ENCODE results near the gene ATXN1.
"Not testable (repeated sequence)": the region's sequence is repeated elsewhere in the genome, so short reads cannot be mapped to it uniquely, and the experiment has no call there.

Gene ATXN1

DNA sequence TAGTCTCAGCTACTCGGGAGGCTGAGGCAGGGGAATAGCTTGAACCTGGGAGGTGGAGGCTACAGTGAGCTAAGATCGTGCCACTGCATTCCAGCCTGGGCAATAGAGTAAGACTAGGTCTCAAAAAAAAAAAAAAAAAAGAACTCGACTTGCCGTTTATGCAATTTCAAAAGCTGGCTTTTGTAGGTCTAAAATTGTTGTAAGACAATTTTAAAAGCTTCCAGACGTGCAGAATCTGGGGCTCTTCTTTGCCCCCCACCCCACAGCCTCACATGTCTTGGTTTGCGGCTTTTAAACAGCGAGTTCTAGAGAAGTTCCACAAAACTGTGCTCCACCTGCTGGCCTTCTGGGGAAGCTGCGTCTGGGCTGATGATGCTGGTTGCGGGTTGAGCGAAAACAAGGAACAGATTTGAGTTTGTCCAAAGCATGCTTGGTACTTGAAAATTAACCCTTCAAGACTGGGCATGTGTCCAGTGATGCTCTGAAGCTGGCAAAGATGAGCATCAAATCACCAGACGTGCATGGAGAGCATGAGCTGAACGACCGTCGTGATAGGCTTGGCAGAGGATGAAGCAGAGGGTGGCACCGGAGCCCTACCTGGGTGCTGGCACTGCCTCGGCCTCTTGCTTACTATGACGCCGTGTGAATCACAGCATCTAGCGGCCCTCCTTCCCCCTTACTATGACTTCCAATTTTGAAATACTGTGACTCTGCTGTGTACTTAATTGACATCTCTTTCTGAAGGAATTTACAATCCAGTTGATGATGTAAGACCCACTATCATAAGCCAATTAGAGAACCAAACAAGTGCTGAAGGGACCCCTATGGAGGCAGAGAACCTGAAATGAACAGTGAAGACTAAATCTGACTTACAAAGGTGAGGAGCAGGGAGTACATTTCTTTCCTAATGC is 351.5 kb downstream of the ATXN1 start:
- Histone ChIP-seq H3K4me1 (peaks cover 12% of the 10 kb centered on the region), H3K4me2 (no peak overlapping the region), H3K27me3 (no peaks in the 10 kb centered on the region), H3K27ac (no peak overlapping the region), H3K9me3 (no peaks in the 10 kb centered on the region), H3K9ac (no peak overlapping the region), H3K4me3 (no peak overlapping the region), H3K36me3 (no peaks in the 10 kb centered on the region), H4K20me1 (no peaks in the 10 kb centered on the region)
- TF ChIP-seq Cebpa-rat (IDR thresholded peaks at IDR 0.05): no peak

DNA sequence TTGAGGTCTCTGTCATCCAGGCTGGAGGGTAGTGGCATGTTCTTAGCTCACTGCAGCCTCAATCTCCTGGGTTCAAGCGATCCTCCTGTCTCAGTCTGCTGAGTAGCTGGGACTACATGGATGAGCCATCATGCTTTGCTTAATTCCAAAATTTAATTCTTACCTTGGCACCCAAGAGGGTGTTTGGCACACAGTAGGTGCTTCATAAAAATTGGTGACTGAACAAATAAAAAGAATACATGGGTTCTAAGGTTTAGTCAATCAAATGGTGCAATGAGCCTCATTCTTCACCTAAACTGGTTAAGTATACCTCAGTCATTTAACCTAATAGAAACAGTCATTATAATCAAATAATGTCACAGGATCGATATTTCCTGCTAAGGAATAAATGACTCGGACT is 352.5 kb downstream of the ATXN1 start:
- H3K4me2 ChIP-seq: no peak overlapping the region
- H3K4me3 ChIP-seq: no peak overlapping the region
- H3K36me3 ChIP-seq: no peaks in the 10 kb centered on the region
- H4K20me1 ChIP-seq: no peaks in the 10 kb centered on the region
- peaks cover 16% of the 10 kb centered on the region for H3K4me1 ChIP-seq
- H3K27me3 ChIP-seq: no peaks in the 10 kb centered on the region
- no peak overlapping the region for H3K9ac ChIP-seq
- TF ChIP-seq Cebpa-rat (IDR thresholded peaks at IDR 0.05): no peak
- no peaks in the 10 kb centered on the region for H3K9me3 ChIP-seq
- H3K27ac ChIP-seq: no peak overlapping the region

DNA sequence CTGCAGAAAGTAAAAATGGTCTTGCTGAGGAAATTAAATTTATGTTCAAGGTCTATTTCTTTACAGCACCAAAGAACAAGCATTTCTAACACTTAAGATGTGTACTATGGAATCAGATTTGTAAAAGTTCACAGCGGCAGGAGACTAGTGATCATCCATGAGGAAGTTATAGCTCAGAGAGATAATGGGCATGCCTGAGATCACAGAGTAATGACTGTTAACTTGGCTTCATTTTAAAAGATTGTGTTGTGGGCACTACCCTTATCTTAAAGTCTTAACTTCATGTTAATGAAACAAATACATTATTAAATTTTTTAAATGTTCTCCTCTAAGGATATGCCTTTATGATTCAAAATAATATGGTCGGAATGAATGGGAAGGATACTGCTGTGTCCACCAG is 354.3 kb downstream of the ATXN1 start:
- no peak overlapping the region for H3K4me2 ChIP-seq
- H4K20me1 ChIP-seq: no peaks in the 10 kb centered on the region
- TF ChIP-seq Cebpa-rat (IDR thresholded peaks at IDR 0.05): no peak
- H3K9ac ChIP-seq: no peak overlapping the region
- peaks cover 4% of the 10 kb centered on the region; the same call in 1 of the 2 replicates for H3K4me1 ChIP-seq
- H3K9me3 ChIP-seq: peaks cover under 1% of the 10 kb centered on the region; the same call in 1 of the 2 replicates
- H3K27me3 ChIP-seq: no peaks in the 10 kb centered on the region
- no peak overlapping the region for H3K4me3 ChIP-seq
- H3K36me3 ChIP-seq: no peaks in the 10 kb centered on the region
- no peak overlapping the region for H3K27ac ChIP-seq

DNA sequence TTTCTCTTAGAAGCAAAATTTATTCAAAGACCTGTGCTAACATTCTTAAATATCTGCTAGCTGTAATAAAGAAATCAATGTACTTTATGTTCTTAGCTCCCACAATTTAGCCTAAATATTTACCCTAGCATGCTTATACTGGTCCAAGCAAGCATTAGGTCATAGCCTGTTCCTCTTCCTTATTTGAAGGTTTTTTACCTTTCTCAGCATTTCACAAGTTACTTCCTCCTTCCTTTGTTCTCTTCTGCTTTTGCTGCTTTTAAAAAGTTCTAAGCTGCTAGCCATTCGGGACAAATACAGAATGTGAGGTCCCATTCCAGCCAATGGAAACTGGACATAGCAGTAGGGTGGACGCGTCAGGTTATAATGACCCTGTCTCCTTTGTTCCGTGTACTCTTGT is 354.7 kb downstream of the ATXN1 start:
- H3K4me3 ChIP-seq, H3K4me2 ChIP-seq, H3K9ac ChIP-seq, H3K27ac ChIP-seq, H3K9me3 ChIP-seq, H3K36me3 ChIP-seq, H3K4me1 ChIP-seq, H4K20me1 ChIP-seq, H3K27me3 ChIP-seq: not testable (repeated sequence)

DNA sequence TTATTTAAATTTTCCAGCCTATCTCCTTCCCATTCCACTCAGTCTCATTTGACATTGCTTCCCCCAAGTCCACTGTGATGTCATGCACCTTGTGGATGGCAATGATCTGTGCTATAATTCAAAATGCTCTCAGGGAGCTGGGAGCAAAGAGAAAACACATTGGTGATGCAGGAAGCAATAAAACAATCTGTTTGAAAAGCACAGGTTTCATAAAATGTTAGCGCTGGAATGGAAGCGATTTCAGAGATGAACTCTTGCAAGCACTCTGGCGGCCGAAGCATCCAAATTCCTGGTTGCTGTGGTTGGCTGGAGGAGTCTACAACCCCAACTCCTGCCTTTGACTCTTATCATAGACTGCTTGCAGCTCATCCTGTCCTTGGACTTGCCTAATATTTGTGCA is 355.9 kb downstream of the ATXN1 start:
- no peaks in the 10 kb centered on the region for H3K27me3 ChIP-seq
- no peak for TF ChIP-seq Cebpa-rat (IDR thresholded peaks at IDR 0.05)
- H3K36me3 ChIP-seq: no peaks in the 10 kb centered on the region
- H3K4me3 ChIP-seq: no peak overlapping the region
- no peak overlapping the region for H3K9ac ChIP-seq
- H3K9me3 ChIP-seq: peaks cover 5% of the 10 kb centered on the region; the same call in 1 of the 2 replicates
- no peak overlapping the region for H3K4me2 ChIP-seq
- peaks cover 4% of the 10 kb centered on the region; the same call in 1 of the 2 replicates for H3K4me1 ChIP-seq
- no peak overlapping the region for H3K27ac ChIP-seq
- H4K20me1 ChIP-seq: no peaks in the 10 kb centered on the region

DNA sequence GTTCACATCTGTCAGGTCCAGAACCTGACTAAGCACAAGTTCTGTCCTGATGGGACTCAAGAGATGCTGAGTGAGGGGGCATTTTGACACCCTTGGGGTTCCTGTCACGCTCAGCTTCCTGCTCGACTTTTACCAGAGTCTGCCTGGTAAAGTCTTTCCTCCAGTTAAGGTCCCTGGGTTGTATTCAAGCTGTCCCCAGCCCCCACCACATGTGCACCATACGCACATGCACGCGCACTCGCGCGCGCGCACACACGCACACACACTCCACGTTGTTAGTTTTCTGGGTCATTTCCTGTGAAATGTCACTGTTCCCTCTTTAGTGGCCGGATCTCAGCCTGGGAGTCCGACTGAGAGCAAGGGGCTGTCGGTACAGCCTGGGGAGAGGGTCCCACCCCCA is 356.8 kb downstream of the ATXN1 start:
- Histone ChIP-seq H4K20me1 (no peaks in the 10 kb centered on the region), H3K9ac (no peak overlapping the region)

DNA sequence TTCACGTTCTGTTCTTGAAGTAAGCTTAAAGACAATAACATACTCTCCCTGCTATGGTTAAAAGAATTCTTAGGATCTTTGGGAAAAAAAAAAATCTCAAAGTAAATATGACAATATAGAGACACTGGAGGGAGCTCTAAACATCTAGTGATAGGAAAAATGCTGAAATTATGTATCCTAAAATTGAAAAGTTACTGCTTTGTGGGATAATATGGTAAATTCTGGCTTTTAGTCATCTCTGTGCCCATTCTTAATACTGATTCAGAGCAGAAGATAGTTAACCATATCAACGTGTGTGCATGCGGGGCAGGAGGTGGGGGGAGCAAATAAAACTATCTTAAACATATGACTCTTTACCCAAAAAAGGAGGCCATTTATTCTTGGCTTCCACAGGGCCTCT is 357.4 kb downstream of the ATXN1 start:
- Histone ChIP-seq H4K20me1 (no peaks in the 10 kb centered on the region), H3K4me1 (peaks cover 4% of the 10 kb centered on the region; the same call in 1 of the 2 replicates), H3K4me3 (no peak overlapping the region), H3K27me3 (no peaks in the 10 kb centered on the region), H3K36me3 (no peaks in the 10 kb centered on the region), H3K4me2 (no peak overlapping the region), H3K9me3 (peaks cover 5% of the 10 kb centered on the region; the same call in 1 of the 2 replicates), H3K27ac (no peak overlapping the region), H3K9ac (no peak overlapping the region)
- TF ChIP-seq Cebpa-rat (IDR thresholded peaks at IDR 0.05): no peak

More for the DNA sequence above, 356.8 kb downstream of the ATXN1 start:
- no peaks in the 10 kb centered on the region for H3K27me3 ChIP-seq
- TF ChIP-seq Cebpa-rat (IDR thresholded peaks at IDR 0.05): no peak
- H3K4me2 ChIP-seq: no peak overlapping the region
- no peak overlapping the region for H3K27ac ChIP-seq
- H3K36me3 ChIP-seq: no peaks in the 10 kb centered on the region
- peaks cover 5% of the 10 kb centered on the region; the same call in 1 of the 2 replicates for H3K9me3 ChIP-seq
- H3K4me3 ChIP-seq: no peak overlapping the region
- peaks cover 4% of the 10 kb centered on the region; the same call in 1 of the 2 replicates for H3K4me1 ChIP-seq

DNA sequence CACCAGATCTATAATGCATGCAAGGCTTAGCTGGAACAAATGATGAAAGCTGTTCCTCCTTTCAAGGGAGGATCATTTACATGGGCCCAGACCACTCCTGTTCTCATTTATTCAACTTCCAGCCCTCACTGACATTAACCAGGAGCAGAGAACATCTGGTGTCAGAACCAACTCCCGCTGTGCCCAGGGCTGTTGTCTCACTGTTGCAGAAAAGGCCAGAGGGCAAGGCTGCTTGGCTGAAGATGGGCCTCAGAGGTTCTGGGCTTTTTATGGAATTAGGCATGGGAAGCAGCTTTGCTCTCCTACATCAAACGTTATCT is 358.7 kb downstream of the ATXN1 start:
- H3K27me3 ChIP-seq: no peaks in the 10 kb centered on the region
- H3K27ac ChIP-seq: no peak overlapping the region
- no peak for TF ChIP-seq Cebpa-rat (IDR thresholded peaks at IDR 0.05)
- no peak overlapping the region for H3K4me3 ChIP-seq
- H3K9ac ChIP-seq: no peak overlapping the region
- no peaks in the 10 kb centered on the region for H4K20me1 ChIP-seq
- no peak overlapping the region for H3K4me2 ChIP-seq
- H3K9me3 ChIP-seq: peaks cover 5% of the 10 kb centered on the region; the same call in 1 of the 2 replicates
- H3K36me3 ChIP-seq: no peaks in the 10 kb centered on the region
- H3K4me1 ChIP-seq: peaks cover 4% of the 10 kb centered on the region; the same call in 1 of the 2 replicates

DNA sequence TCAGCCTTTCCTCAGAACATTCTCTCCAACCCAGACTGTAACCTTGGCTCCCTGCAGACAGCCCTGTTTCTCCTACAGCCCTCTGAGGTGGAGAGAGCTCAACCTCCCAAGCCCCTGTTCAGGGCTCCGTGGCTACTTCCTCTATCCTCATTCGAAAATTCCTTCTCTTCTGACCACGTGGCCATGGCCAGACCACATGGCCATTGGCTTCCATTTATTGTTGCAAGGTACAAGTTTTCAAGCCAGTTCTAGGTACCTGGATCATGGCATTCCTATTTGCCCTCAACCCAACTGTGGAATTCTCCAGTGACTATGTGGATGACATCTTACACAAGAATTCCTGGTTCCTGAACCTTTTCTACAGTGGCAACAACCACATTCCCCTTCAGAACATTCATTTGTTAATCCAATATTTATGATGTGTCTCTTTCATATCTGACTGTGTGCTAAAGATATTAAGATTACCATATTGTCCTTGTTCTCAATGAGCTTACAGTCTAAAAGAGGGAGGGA is 361.0 kb downstream of the ATXN1 start:
- Histone ChIP-seq H4K20me1 (no peaks in the 10 kb centered on the region), H3K4me1 (peaks cover 4% of the 10 kb centered on the region; the same call in 1 of the 2 replicates), H3K4me3 (no peak overlapping the region), H3K4me2 (no peak overlapping the region), H3K9me3 (peaks cover 5% of the 10 kb centered on the region; the same call in 1 of the 2 replicates), H3K9ac (no peak overlapping the region), H3K27ac (no peak overlapping the region), H3K36me3 (no peaks in the 10 kb centered on the region), H3K27me3 (no peaks in the 10 kb centered on the region)
- no peak for TF ChIP-seq Cebpa-rat (IDR thresholded peaks at IDR 0.05)

DNA sequence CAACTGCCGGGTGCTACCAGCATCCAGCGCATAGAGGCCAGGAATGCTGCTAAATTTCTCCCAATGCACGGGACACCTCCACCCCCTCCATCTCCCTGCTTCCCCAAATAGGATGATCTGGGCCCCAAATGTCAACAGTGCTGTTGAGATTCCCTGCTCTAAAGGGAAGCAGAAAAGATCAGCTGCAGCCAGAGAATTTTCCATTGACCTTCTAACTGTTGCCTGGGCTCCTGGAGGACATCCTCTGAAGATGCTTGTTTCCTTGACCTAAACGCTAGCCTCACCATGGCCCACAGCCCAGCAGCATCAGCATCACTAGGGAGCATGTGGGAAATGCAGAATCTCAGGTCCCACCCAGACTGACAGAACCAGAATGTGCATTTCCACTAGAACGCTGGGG is 361.6 kb downstream of the ATXN1 start:
- Histone ChIP-seq H3K4me1 (peaks cover 4% of the 10 kb centered on the region; the same call in 1 of the 2 replicates), H3K9ac (no peak overlapping the region), H3K4me3 (no peak overlapping the region), H3K27ac (no peak overlapping the region), H3K36me3 (no peaks in the 10 kb centered on the region), H3K4me2 (no peak overlapping the region), H4K20me1 (no peaks in the 10 kb centered on the region), H3K27me3 (no peaks in the 10 kb centered on the region), H3K9me3 (peaks cover 5% of the 10 kb centered on the region; the same call in 1 of the 2 replicates)
- no peak for TF ChIP-seq Cebpa-rat (IDR thresholded peaks at IDR 0.05)

Measured in BLaER1 (cell line).